Measurements from ENCODE around the gene TRAPPC10.

DNA sequence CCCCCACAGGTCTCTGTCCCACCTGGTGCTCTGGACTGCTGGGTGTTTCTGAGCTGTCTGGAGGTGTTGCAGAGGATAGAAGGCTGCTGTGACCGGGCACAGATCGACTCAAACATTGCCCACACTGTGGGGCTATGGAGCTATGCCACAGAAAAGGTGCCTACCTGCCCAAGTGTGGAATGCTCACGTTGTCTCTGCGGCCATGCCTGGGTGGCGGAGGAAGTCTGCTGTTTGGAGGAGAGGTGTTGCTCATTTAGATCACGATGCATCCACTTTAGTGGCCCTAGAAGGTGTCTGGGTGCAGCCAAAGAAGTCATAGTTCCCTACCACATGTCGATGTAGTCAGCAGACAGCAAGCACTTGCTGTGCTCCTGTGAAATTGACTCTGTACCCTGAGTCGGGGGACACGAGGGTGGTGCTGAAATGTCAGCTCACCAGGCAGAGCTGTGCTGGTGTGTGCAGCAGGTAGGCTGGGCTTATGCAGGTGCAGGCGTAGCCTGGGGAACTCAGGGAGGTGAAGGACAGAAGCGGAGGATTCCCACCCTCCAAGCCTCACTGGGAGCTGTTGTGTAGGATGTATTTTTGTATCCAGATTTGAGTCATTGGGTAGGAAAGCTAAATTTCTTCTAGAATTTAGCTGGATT lies 62.3 kb downstream of the TRAPPC10 start:
- TF ChIP-seq, protein P1, sequence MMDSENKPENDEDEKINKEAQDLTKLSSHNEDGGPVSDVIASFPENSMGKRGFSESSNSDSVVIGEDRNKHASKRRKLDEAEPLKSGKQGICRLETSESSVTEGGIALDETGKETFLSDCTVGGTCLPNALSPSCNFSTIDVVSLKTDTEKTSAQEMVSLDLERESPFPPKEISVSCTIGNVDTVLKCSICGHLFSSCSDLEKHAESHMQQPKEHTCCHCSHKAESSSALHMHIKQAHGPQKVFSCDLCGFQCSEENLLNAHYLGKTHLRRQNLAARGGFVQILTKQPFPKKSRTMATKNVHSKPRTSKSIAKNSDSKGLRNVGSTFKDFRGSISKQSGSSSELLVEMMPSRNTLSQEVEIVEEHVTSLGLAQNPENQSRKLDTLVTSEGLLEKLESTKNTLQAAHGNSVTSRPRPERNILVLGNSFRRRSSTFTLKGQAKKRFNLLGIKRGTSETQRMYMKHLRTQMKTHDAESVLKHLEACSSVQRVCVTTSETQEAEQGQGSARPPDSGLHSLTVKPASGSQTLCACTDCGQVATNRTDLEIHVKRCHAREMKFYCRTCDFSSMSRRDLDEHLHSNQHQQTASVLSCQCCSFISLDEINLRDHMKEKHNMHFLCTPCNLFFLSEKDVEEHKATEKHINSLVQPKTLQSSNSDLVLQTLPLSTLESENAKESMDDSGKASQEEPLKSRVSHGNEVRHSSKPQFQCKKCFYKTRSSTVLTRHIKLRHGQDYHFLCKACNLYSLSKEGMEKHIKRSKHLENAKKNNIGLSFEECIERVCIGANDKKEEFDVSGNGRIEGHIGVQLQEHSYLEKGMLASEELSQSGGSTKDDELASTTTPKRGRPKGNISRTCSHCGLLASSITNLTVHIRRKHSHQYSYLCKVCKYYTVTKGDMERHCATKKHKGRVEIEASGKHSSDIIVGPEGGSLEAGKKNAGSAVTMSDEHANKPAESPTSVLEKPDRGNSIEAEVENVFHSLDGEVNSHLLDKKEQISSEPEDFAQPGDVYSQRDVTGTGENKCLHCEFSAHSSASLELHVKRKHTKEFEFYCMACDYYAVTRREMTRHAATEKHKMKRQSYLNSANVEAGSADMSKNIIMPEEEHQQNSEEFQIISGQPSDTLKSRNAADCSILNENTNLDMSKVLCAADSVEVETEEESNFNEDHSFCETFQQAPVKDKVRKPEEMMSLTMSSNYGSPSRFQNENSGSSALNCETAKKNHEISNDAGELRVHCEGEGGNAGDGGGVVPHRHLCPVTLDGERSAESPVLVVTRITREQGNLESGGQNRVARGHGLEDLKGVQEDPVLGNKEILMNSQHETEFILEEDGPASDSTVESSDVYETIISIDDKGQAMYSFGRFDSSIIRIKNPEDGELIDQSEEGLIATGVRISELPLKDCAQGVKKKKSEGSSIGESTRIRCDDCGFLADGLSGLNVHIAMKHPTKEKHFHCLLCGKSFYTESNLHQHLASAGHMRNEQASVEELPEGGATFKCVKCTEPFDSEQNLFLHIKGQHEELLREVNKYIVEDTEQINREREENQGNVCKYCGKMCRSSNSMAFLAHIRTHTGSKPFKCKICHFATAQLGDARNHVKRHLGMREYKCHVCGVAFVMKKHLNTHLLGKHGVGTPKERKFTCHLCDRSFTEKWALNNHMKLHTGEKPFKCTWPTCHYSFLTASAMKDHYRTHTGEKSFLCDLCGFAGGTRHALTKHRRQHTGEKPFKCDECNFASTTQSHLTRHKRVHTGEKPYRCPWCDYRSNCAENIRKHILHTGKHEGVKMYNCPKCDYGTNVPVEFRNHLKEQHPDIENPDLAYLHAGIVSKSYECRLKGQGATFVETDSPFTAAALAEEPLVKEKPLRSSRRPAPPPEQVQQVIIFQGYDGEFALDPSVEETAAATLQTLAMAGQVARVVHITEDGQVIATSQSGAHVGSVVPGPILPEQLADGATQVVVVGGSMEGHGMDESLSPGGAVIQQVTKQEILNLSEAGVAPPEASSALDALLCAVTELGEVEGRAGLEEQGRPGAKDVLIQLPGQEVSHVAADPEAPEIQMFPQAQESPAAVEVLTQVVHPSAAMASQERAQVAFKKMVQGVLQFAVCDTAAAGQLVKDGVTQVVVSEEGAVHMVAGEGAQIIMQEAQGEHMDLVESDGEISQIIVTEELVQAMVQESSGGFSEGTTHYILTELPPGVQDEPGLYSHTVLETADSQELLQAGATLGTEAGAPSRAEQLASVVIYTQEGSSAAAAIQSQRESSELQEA (IDR thresholded peaks at IDR 0.05; ENCODE audit: low read depth): no peak
- TF ChIP-seq, protein P2, sequence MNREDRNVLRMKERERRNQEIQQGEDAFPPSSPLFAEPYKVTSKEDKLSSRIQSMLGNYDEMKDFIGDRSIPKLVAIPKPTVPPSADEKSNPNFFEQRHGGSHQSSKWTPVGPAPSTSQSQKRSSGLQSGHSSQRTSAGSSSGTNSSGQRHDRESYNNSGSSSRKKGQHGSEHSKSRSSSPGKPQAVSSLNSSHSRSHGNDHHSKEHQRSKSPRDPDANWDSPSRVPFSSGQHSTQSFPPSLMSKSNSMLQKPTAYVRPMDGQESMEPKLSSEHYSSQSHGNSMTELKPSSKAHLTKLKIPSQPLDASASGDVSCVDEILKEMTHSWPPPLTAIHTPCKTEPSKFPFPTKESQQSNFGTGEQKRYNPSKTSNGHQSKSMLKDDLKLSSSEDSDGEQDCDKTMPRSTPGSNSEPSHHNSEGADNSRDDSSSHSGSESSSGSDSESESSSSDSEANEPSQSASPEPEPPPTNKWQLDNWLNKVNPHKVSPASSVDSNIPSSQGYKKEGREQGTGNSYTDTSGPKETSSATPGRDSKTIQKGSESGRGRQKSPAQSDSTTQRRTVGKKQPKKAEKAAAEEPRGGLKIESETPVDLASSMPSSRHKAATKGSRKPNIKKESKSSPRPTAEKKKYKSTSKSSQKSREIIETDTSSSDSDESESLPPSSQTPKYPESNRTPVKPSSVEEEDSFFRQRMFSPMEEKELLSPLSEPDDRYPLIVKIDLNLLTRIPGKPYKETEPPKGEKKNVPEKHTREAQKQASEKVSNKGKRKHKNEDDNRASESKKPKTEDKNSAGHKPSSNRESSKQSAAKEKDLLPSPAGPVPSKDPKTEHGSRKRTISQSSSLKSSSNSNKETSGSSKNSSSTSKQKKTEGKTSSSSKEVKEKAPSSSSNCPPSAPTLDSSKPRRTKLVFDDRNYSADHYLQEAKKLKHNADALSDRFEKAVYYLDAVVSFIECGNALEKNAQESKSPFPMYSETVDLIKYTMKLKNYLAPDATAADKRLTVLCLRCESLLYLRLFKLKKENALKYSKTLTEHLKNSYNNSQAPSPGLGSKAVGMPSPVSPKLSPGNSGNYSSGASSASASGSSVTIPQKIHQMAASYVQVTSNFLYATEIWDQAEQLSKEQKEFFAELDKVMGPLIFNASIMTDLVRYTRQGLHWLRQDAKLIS (CRISPR knock-in tag; IDR thresholded peaks at IDR 0.05): no peak
- TF ChIP-seq ELF4 (CRISPR knock-in tag; IDR thresholded peaks at IDR 0.05) (no peak), CBX1 (IDR thresholded peaks at IDR 0.05; ENCODE audit: low read depth) (no peak), ILK (tag; IDR thresholded peaks at IDR 0.05; ENCODE audit: borderline replicate concordance, low read depth) (no peak)
- TF ChIP-seq, protein P3, sequence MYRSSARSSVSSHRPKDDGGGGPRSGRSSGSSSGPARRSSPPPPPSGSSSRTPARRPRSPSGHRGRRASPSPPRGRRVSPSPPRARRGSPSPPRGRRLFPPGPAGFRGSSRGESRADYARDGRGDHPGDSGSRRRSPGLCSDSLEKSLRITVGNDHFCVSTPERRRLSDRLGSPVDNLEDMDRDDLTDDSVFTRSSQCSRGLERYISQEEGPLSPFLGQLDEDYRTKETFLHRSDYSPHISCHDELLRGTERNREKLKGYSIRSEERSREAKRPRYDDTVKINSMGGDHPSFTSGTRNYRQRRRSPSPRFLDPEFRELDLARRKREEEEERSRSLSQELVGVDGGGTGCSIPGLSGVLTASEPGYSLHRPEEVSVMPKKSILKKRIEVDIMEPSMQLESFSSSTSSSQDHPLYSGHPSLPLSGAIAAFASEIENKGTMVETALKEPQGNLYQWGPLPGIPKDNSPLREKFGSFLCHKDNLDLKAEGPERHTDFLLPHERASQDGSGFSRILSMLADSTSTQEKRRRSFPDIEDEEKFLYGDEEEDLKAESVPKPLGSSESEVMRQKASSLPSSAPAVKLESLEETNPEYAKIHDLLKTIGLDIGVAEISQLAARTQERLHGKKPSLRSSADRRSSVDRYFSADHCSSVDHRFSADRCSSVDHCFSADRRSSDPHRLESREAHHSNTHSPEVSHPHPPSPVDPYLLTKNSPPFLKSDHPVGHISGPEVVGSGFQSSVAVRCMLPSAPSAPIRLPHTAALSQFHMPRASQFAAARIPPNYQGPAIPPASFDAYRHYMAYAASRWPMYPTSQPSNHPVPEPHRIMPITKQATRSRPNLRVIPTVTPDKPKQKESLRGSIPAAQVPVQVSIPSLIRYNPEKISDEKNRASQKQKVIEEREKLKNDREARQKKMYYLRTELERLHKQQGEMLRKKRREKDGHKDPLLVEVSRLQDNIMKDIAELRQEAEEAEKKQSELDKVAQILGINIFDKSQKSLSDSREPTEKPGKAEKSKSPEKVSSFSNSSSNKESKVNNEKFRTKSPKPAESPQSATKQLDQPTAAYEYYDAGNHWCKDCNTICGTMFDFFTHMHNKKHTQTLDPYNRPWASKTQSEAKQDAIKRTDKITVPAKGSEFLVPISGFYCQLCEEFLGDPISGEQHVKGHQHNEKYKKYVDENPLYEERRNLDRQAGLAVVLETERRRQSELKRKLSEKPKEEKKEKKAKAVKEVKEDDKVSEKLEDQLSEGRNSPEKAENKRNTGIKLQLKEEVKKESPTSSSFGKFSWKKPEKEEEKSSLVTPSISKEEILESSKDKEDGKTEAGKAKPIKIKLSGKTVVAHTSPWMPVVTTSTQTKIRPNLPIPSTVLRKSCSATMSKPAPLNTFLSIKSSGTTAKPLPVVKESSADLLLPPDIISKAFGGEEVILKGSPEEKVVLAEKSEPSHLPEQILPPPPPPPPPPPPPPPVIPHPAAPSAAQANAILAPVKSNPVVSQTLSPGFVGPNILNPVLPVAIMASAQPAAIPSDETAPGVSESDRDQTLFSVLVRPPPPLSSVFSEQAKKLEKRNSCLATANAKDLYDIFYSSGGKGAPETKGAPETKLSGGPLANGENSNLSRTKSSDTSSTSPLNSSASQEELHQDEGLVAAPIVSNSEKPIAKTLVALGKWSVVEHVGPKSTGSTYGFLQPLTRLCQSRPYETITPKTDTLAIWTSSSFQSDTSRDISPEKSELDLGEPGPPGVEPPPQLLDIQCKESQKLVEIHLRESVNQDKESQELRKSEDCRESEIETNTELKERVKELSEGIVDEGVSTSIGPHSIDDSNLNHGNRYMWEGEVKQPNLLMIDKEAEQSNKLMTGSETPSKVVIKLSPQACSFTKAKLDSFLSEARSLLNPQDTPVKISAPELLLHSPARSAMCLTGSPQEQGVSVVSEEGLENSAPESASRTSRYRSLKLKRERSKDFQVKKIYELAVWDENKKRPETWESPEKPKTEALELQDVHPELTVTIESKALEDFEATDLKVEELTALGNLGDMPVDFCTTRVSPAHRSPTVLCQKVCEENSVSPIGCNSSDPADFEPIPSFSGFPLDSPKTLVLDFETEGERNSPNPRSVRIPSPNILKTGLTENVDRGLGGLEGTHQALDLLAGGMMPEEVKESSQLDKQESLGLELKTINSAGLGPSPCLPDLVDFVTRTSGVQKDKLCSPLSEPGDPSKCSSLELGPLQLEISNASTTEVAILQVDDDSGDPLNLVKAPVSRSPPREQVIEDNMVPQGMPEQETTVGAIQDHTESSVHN (IDR thresholded peaks at IDR 0.05; ENCODE audit: borderline replicate concordance in 1 of 2, low read depth in 1 of 2): no peak

All from K562 (cell line).